Measurements from ENCODE around the gene RPA1.

DNA sequence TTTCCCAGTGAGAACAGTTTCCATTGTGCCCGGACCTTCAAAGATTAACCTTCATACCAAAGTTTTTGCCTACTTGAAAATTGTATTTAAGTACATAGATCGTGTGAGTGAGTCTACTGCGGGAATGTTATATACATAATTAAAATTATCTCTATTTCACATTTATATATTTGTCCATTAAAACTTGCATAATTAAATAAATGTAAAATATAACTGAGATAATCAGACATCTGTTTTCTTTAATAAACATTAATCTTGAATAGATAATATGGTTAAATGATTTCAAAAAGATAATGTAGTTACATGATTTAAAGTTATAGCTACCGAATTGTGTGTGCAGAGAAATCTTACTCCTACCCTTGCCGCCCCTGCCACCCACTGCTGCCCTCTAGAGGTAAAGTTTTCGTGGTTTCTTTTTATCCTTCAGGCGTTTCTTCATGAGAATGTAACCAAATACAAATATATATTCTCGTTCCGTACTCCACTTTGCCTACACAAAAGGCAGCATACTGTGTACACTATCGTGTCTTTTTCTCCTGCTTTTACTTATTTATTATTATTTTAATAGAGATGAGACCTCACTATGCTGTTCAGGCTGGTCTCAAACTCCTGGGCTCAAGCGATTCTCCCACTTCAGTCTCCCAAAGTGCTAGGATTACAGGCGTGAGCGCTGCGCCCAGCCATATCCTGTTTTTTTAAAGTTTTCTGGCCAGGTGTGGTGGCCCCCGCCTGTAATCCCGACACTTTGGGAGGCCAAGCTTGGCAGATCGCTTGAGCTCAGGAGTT lies 35.6 kb downstream of the RPA1 start:
- TF ChIP-seq CTCF (IDR thresholded peaks at IDR 0.05; ENCODE audit: insufficient read depth, low read depth, low read length) (no peak), EZH2 (IDR thresholded peaks at IDR 0.05; ENCODE audit: insufficient read depth, low read length) (no peak)

Data from astrocyte (in vitro differentiated cells and primary cell).